IMR-90 (cell line): ENCODE results near the gene NXPE4. TPM values are rescaled to one million over a fixed set of nuclear protein-coding genes. Genes with fewer than 3 reads are reported as not detected.

ENCODE experiments used
- ATAC-seq: fragments of 200-7000 bp; cut with Tn5 transposase; 2 replicates; pipeline ENCODE4 v1.9.1; 2020; ENCODE audit warnings: low read depth, mild to moderate bottlenecking, moderate library complexity
- BruUV-seq: library from RNA; stranded (reverse); fragments of 400-500 nt; replicated peaks from 2 replicates; lab custom pipeline; 2021; lab: Mats Ljungman, UMichigan
- CTCF ChIA-PET: fragments of 300-600 bp; formaldehyde crosslinking; extraction: SDS; loops from one replicate; lab custom pipeline; 2021; ENCODE audit warnings: antibody characterized with exemption; lab: Yijun Ruan, JAX
- POLR2A ChIA-PET: fragments of 300-600 bp; sonication (Branson Sonifier 250); formaldehyde crosslinking; loops from one replicate; lab custom pipeline; 2022; ENCODE audit warnings: antibody characterized with exemption; ENCODE audit not compliant: unreplicated experiment; lab: Charles Lee
- DNase-seq: peaks from one replicate; pipeline ENCODE4 v3.0.0; 2013
- H2AFZ ChIP-seq: replicated peaks from 2 replicates; pipeline ENCODE3; 2013; ENCODE audit warnings: low read length, mild to moderate bottlenecking; ENCODE audit not compliant: poor library complexity
- H2AK5ac ChIP-seq: 2 replicates; pipeline ENCODE4 v1.6.1; 2013; ENCODE audit warnings: low read depth, low read length, inconsistent platforms
- H2AK9ac ChIP-seq: replicated peaks from 2 replicates; pipeline ENCODE3; 2013; ENCODE audit warnings: mild to moderate bottlenecking, low read depth, low read length, moderate library complexity; ENCODE audit not compliant: poor library complexity
- H2BK120ac ChIP-seq: 2 replicates; pipeline ENCODE4 v1.6.1; 2013; ENCODE audit warnings: low read depth, low read length, inconsistent platforms
- H2BK15ac ChIP-seq: 3 replicates; pipeline ENCODE4 v1.6.1; 2013; ENCODE audit warnings: low read depth, low read length, inconsistent platforms
- H2BK20ac ChIP-seq: 2 replicates; pipeline ENCODE4 v1.6.1; 2013; ENCODE audit warnings: low read depth, mild to moderate bottlenecking, inconsistent platforms, low read length, moderate library complexity
- H2BK5ac ChIP-seq: 2 replicates; pipeline ENCODE4 v1.6.1; 2013; ENCODE audit warnings: mild to moderate bottlenecking, low read depth, low read length, inconsistent platforms; ENCODE audit not compliant: poor library complexity, severe bottlenecking
- H3K14ac ChIP-seq: replicated peaks from 2 replicates; pipeline ENCODE4 v1.6.1; 2013; ENCODE audit warnings: low read depth, low read length, inconsistent platforms
- H3K18ac ChIP-seq: 2 replicates; pipeline ENCODE4 v1.6.1; 2013; ENCODE audit warnings: low read depth, low read length, control low read depth
- H3K23ac ChIP-seq: 2 replicates; pipeline ENCODE4 v1.6.1; 2013; ENCODE audit warnings: low read depth, low read length, inconsistent platforms
- H3K27ac ChIP-seq: 2 replicates; pipeline ENCODE4 v1.5.1; 2013; ENCODE audit warnings: mild to moderate bottlenecking, control low read depth, low read length; ENCODE audit not compliant: insufficient read depth
- H3K27me3 ChIP-seq: 2 replicates; pipeline ENCODE4 v1.6.1; 2013; ENCODE audit warnings: low read length; ENCODE audit not compliant: control insufficient read depth, insufficient read depth
- H3K36me3 ChIP-seq: 2 replicates; pipeline ENCODE4 v1.6.1; 2013; ENCODE audit warnings: low read length, mixed read lengths; ENCODE audit not compliant: control insufficient read depth, insufficient read depth
- H3K4ac ChIP-seq: 2 replicates; pipeline ENCODE4 v1.6.1; 2013; ENCODE audit warnings: low read depth, low read length, inconsistent platforms
- H3K4me1 ChIP-seq: 2 replicates; pipeline ENCODE4 v1.6.1; 2013; ENCODE audit warnings: low read length, mixed read lengths; ENCODE audit not compliant: control insufficient read depth, insufficient read depth
- H3K4me2 ChIP-seq: 2 replicates; pipeline ENCODE4 v1.6.1; 2013; ENCODE audit warnings: low read depth, mild to moderate bottlenecking, control low read depth, low read length, moderate library complexity
- H3K4me3 ChIP-seq: 2 replicates; pipeline ENCODE4 v1.5.1; 2013; ENCODE audit warnings: low read depth, mild to moderate bottlenecking, control low read depth, low read length, moderate library complexity; ENCODE audit not compliant: insufficient read depth
- H3K56ac ChIP-seq: 2 replicates; pipeline ENCODE4 v1.6.1; 2013; ENCODE audit warnings: low read length, inconsistent platforms; ENCODE audit not compliant: insufficient read depth; ENCODE audit errors: extremely low read depth
- H3K79me1 ChIP-seq, 2 experiments: 2 replicates each; pipeline ENCODE4 v1.6.1; 2013; ENCODE audit warnings: low read length in 2 of 2, inconsistent platforms in 1 of 2, low read depth in 1 of 2
- H3K9ac ChIP-seq: 2 replicates; pipeline ENCODE4 v1.6.1; 2013; ENCODE audit warnings: low read depth, low read length, control low read depth
- H3K9me1 ChIP-seq: 2 replicates; pipeline ENCODE4 v1.6.1; 2013; ENCODE audit warnings: low read length, inconsistent platforms; ENCODE audit not compliant: insufficient read depth
- H3K9me3 ChIP-seq: 2 replicates; pipeline ENCODE4 v1.6.1; 2013; ENCODE audit warnings: low read length; ENCODE audit not compliant: control insufficient read depth, insufficient read depth
- H4K20me1 ChIP-seq: 2 replicates; pipeline ENCODE4 v1.6.1; 2013; ENCODE audit warnings: low read length, inconsistent platforms; ENCODE audit not compliant: insufficient read depth
- H4K5ac ChIP-seq: 2 replicates; pipeline ENCODE4 v1.6.1; 2013; ENCODE audit warnings: mild to moderate bottlenecking, low read depth, low read length, control low read depth
- H4K8ac ChIP-seq, 2 experiments: 2 replicates each; pipeline ENCODE4 v1.6.1; 2013; ENCODE audit warnings: low read depth in 2 of 2, low read length in 2 of 2, control low read depth in 1 of 2, inconsistent platforms in 1 of 2
- H4K91ac ChIP-seq: 2 replicates; pipeline ENCODE4 v1.6.1; 2013; ENCODE audit warnings: low read depth, low read length, inconsistent platforms; ENCODE audit not compliant: insufficient read depth
- CEBPB ChIP-seq: IDR thresholded peaks from 2 replicates; pipeline ENCODE4 v1.6.1; 2012; ENCODE audit warnings: low read depth, low read length, improper control_type of control experiment
- CHD1 ChIP-seq: IDR thresholded peaks from 2 replicates; pipeline ENCODE4 v1.6.1; 2012; ENCODE audit warnings: low read depth, low read length, improper control_type of control experiment
- CTCF ChIP-seq: conservative IDR thresholded peaks from 2 replicates; pipeline ENCODE4 v1.5.1; 2012; ENCODE audit warnings: mild to moderate bottlenecking, low read depth, low read length, improper control_type of control experiment
- ELK1 ChIP-seq: fragments of 150-350 bp; IDR thresholded peaks from 2 replicates; pipeline ENCODE4 v1.6.1; 2016; ENCODE audit warnings: low read depth, mild to moderate bottlenecking, low read length, moderate library complexity, borderline replicate concordance
- MAZ ChIP-seq: IDR thresholded peaks from 2 replicates; pipeline ENCODE4 v1.6.1; 2012; ENCODE audit warnings: low read depth, mild to moderate bottlenecking, low read length, improper control_type of control experiment, moderate library complexity, borderline replicate concordance
- MXI1 ChIP-seq: IDR thresholded peaks from 2 replicates; pipeline ENCODE4 v1.6.1; 2012; ENCODE audit warnings: low read depth, mild to moderate bottlenecking, low read length, moderate library complexity, borderline replicate concordance
- NFE2L2 ChIP-seq: fragments of 150-350 bp; IDR thresholded peaks from 2 replicates; pipeline ENCODE4 v1.6.1; 2016; ENCODE audit warnings: low read depth, mild to moderate bottlenecking, low read length
- RCOR1 ChIP-seq: IDR thresholded peaks from 2 replicates; pipeline ENCODE4 v1.6.1; 2012; ENCODE audit warnings: mild to moderate bottlenecking, low read length, improper control_type of control experiment; ENCODE audit not compliant: insufficient replicate concordance
- SMC3 ChIP-seq: fragments of 150-350 bp; IDR thresholded peaks from 2 replicates; pipeline ENCODE4 v1.6.1; 2016; ENCODE audit warnings: low read depth, mild to moderate bottlenecking, antibody characterized with exemption, low read length, moderate library complexity
- WGBS, 2 experiments: methylation state at CpG; one replicate each; pipeline versions ENCODE4 v1.1.5 to v1.1.7; 2013; ENCODE audit warnings: missing lambda C conversion rate in 2 of 2; ENCODE audit not compliant: insufficient read length in 1 of 2; ENCODE audit errors: extremely low coverage in 2 of 2; 5-methylcytosine and 5-hydroxymethylcytosine counted together
- dilution Hi-C: fragments of 300-500 bp; cut with HindIII; formaldehyde crosslinking; loops from one replicate; pipeline ENCODE4 v1.14.3; 2018; ENCODE audit warnings: low sequenced_read_pairs; ENCODE audit not compliant: unreplicated experiment
- in situ Hi-C: fragments of 300-500 bp; cut with MboI; formaldehyde crosslinking; loops from 3 replicates; pipeline ENCODE4 v1.14.3; 2019; ENCODE audit warnings: low sequenced_read_pairs, inconsistent platforms, mixed read lengths
- intact Hi-C: fragments of 100-400 bp; cut with micrococcal nuclease; formaldehyde crosslinking; loops from 2 replicates; pipeline ENCODE4 v1.10.0; 2022
- polyA plus RNA-seq, 3 experiments: library from polyadenylated mRNA; depleted of rRNA; stranded (reverse); fragments of >200 nt; gene quantifications; 2 replicates each; pipeline ENCODE4 v1.2.3, GENCODE V29; 2012; ENCODE audit warnings: low replicate concordance in 1 of 3
- total RNA-seq: library from RNA; depleted of rRNA; stranded (reverse); fragments of >200 nt; gene quantifications from 2 replicates; pipeline ENCODE4 v1.2.3, GENCODE V29; 2012

The NXPE4 gene
- total and polyA plus RNA-seq, 2 of the 4 experiments (the other 2 are of a cell fraction): not detected

GRCh38 chr11:114556135-114556534 is 39.5 kb downstream of the NXPE4 start:
- in situ Hi-C loops: no loop called here
- Histone ChIP-seq H3K56ac (no peak overlapping the region), H3K14ac (no peak overlapping the region), H2BK15ac (no peak overlapping the region), H2AK9ac (no peak overlapping the region), H3K4ac (no peak overlapping the region), H4K91ac (no peak overlapping the region), H3K4me1 (no peaks in the 10 kb centered on the region), H3K9ac (no peak overlapping the region), H2AFZ (no peak overlapping the region), H4K5ac (no peak overlapping the region), H2BK120ac (no peak overlapping the region), H3K23ac (no peak overlapping the region), H4K20me1 (no peaks in the 10 kb centered on the region), H3K36me3 (no peaks in the 10 kb centered on the region), H3K9me3 (no peaks in the 10 kb centered on the region), H2BK20ac (no peak overlapping the region), H2BK5ac (no peak overlapping the region), H3K18ac (no peak overlapping the region), H3K27ac (no peak overlapping the region), H3K27me3 (no peaks in the 10 kb centered on the region), H3K79me1 (no peaks in the 10 kb centered on the region), H3K4me3 (no peak overlapping the region), H3K4me2 (no peak overlapping the region), H4K8ac (no peak overlapping the region), H3K9me1 (no peaks in the 10 kb centered on the region), H2AK5ac (no peak overlapping the region)
- TF ChIP-seq MAZ (no peak), MXI1 (no peak), RCOR1 (no peak), CTCF (no peak), NFE2L2 (no peak), CHD1 (no peak), SMC3 (no peak), ELK1 (no peak), CEBPB (no peak)
- DNase-seq (no peak), ATAC-seq (no peak)
- POLR2A ChIA-PET: no interaction called here
- CTCF ChIA-PET: no interaction called here
- dilution Hi-C loops: no loop called here
- no TSS peak for BruUV-seq
- WGBS, 2 experiments: no CpG with 5 or more reads among the region's 1 CpG
- intact Hi-C loops: no loop called here
